Endothelial cell of umbilical vein (primary cell): Measurements from ENCODE around the gene TM9SF4. TPM values are rescaled to one million over a fixed set of nuclear protein-coding genes. Genes with fewer than 3 reads are reported as not detected.

Source experiments
- BruUV-seq: library from RNA; stranded (reverse); fragments of 400-500 nt; replicated peaks from 2 replicates; lab custom pipeline; 2021; lab: Mats Ljungman, UMichigan
- CTCF ChIA-PET: fragments of 300-600, 350-600 bp; sonication (Branson Sonifier 250); formaldehyde crosslinking; loops from one replicate; lab custom pipeline; 2021; ENCODE audit warnings: antibody characterized with exemption, inconsistent platforms; lab: Charles Lee
- POLR2A ChIA-PET: fragments of 300-600, 350-600 bp; sonication (Branson Sonifier 250); formaldehyde crosslinking; loops from one replicate; lab custom pipeline; 2021; ENCODE audit warnings: antibody characterized with exemption, inconsistent platforms; lab: Charles Lee
- DNase-seq: peaks from one replicate; pipeline ENCODE4 v3.0.0-alpha.2; 2011; ENCODE audit warnings: low read depth, low spot score
- FAIRE-seq: peaks from 2 replicates; lab custom pipeline; 2011; peaks lifted over from hg19 to GRCh38; lab: Jason Lieb, UNC
- H2AFZ ChIP-seq: 2 replicates; pipeline ENCODE4 v1.6.0; 2012; ENCODE audit warnings: low read depth, low read length, control low read depth, inconsistent platforms
- H3K27ac ChIP-seq: 2 replicates; pipeline ENCODE4 v1.5.1; 2011; ENCODE audit warnings: low read depth, mild to moderate bottlenecking, control low read depth, low read length, moderate library complexity; ENCODE audit not compliant: insufficient read depth
- H3K27me3 ChIP-seq, 2 experiments: 2 replicates each; pipeline versions ENCODE4 v1.6.0 to v1.6.1; 2011; ENCODE audit warnings: low read length in 2 of 2, mixed read lengths in 1 of 2; ENCODE audit not compliant: control insufficient read depth in 2 of 2, insufficient read depth in 2 of 2
- H3K36me3 ChIP-seq, 2 experiments: 2 replicates in 1 of 2; 3 replicates in 1 of 2; pipeline ENCODE4 v1.5.1; 2011; ENCODE audit warnings: low read length in 2 of 2, mild to moderate bottlenecking in 1 of 2, moderate library complexity in 1 of 2; ENCODE audit not compliant: control insufficient read depth in 2 of 2, insufficient read depth in 2 of 2; ENCODE audit errors: extremely low read depth in 1 of 2
- H3K4me1 ChIP-seq: 3 replicates; pipeline ENCODE4 v1.5.1; 2011; ENCODE audit warnings: mild to moderate bottlenecking, low read length; ENCODE audit not compliant: control insufficient read depth, insufficient read depth; ENCODE audit errors: extremely low read depth
- H3K4me2 ChIP-seq: 2 replicates; pipeline ENCODE4 v1.6.1; 2011; ENCODE audit warnings: low read length, control low read depth, mixed read lengths; ENCODE audit not compliant: insufficient read depth
- H3K4me3 ChIP-seq, 3 experiments: fragments of 200-600 bp in 1 of 3; sonication (generic), shearing (Covaris generic) in 1 of 3; replicated peaks in 1 of 3; 2 replicates each; pipeline ENCODE4 v1.5.1; 2011 to 2016; ENCODE audit warnings: control low read depth in 3 of 3, low read length in 3 of 3, mild to moderate bottlenecking in 2 of 3, inconsistent platforms in 1 of 3, low read depth in 1 of 3, moderate library complexity in 1 of 3; ENCODE audit not compliant: insufficient read depth in 1 of 3
- H3K79me2 ChIP-seq: 2 replicates; pipeline ENCODE4 v1.6.0; 2012; ENCODE audit warnings: low read length, inconsistent platforms; ENCODE audit not compliant: control insufficient read depth, insufficient read depth
- H3K9ac ChIP-seq: replicated peaks from 2 replicates; pipeline ENCODE3; 2011; ENCODE audit warnings: low read length, control low read depth; ENCODE audit not compliant: insufficient read depth; ENCODE audit errors: extremely low read depth
- H3K9me1 ChIP-seq: replicated peaks from 3 replicates; pipeline ENCODE4 v1.6.0; 2011; ENCODE audit warnings: mild to moderate bottlenecking, low read length; ENCODE audit not compliant: control insufficient read depth, insufficient read depth; ENCODE audit errors: extremely low read depth
- H3K9me3 ChIP-seq: replicated peaks from 2 replicates; pipeline ENCODE4 v1.5.1; 2012; ENCODE audit warnings: low read length, inconsistent platforms; ENCODE audit not compliant: control insufficient read depth, insufficient read depth
- H4K20me1 ChIP-seq: replicated peaks from 2 replicates; pipeline ENCODE3; 2011; ENCODE audit warnings: mild to moderate bottlenecking, low read length; ENCODE audit not compliant: control insufficient read depth, insufficient read depth; ENCODE audit errors: extremely low read depth
- CTCF ChIP-seq, 2 donors: IDR thresholded peaks; 1 replicate in 1 of 2; 2 replicates in 1 of 2; pipeline ENCODE4 v1.5.1; 2011; ENCODE audit warnings: low read length in 2 of 2, mild to moderate bottlenecking in 2 of 2, moderate library complexity in 2 of 2, control low read depth in 1 of 2, inconsistent platforms in 1 of 2, low read depth in 1 of 2; ENCODE audit not compliant: insufficient read depth in 1 of 2; ENCODE audit errors: extremely low read depth in 1 of 2
- EZH2 ChIP-seq: IDR thresholded peaks from 2 replicates; pipeline ENCODE4 v1.6.1; 2012; ENCODE audit warnings: borderline replicate concordance, low read depth, mild to moderate bottlenecking, moderate library complexity, low read length, inconsistent platforms; ENCODE audit not compliant: severe bottlenecking
- FOS ChIP-seq: IDR thresholded peaks from 2 replicates; pipeline ENCODE4 v1.6.1; 2011; ENCODE audit warnings: mild to moderate bottlenecking, low read length, moderate library complexity, borderline replicate concordance; ENCODE audit not compliant: insufficient read depth
- GATA2 ChIP-seq: IDR thresholded peaks from 2 replicates; pipeline ENCODE4 v1.7.0; 2011; ENCODE audit warnings: low read depth, mild to moderate bottlenecking, moderate library complexity, mixed read lengths, low read length; ENCODE audit not compliant: insufficient read length, insufficient read depth
- JUN ChIP-seq: IDR thresholded peaks from 2 replicates; pipeline ENCODE4 v1.6.1; 2011; ENCODE audit warnings: borderline replicate concordance, low read depth; ENCODE audit not compliant: insufficient read length, insufficient read depth
- MAX ChIP-seq: IDR thresholded peaks from 2 replicates; pipeline ENCODE4 v1.6.1; 2011; ENCODE audit not compliant: insufficient read depth, insufficient read length
- MYC ChIP-seq: IDR thresholded peaks from one replicate; pipeline ENCODE4 v1.6.1; 2011; ENCODE audit warnings: mild to moderate bottlenecking, low read depth, low read length
- POLR2A ChIP-seq: IDR thresholded peaks from 2 replicates; pipeline ENCODE4 v1.6.1; 2012; ENCODE audit warnings: low read depth, mild to moderate bottlenecking, control low read depth, low read length
- POLR2AphosphoS5 ChIP-seq: IDR thresholded peaks from 2 replicates; pipeline ENCODE4 v1.6.1; 2012; ENCODE audit warnings: low read depth, mild to moderate bottlenecking, control low read depth, low read length, moderate library complexity; ENCODE audit not compliant: insufficient read depth
- dilution Hi-C: fragments of 300-500 bp; cut with MboI; formaldehyde crosslinking; loops from one replicate; pipeline ENCODE4 v1.15.0; 2019; ENCODE audit warnings: low sequenced_read_pairs; ENCODE audit not compliant: extremely low pct_ligation_motif_present
- intact Hi-C: fragments of 100-400 bp; cut with micrococcal nuclease; formaldehyde crosslinking; loops from one replicate; pipeline ENCODE4 v1.10.0; 2022
- polyA plus RNA-seq, 4 experiments: library from polyadenylated mRNA; depleted of rRNA in 3 of 4; stranded (reverse) in 3 of 4; unstranded in 1 of 4; fragments of >200 nt; gene quantifications; 2 replicates each; pipeline versions ENCODE4 v1.2.1 to v1.2.3, GENCODE V29; 2011 to 2012; ENCODE audit warnings: missing spikeins in 1 of 4
- total RNA-seq: library from RNA; stranded (reverse); gene quantifications from 2 replicates; pipeline ENCODE4 v1.2.3, GENCODE V29; 2021

The TM9SF4 gene
- total and polyA plus RNA-seq, 2 donors (not counting 3 experiments of a cell fraction or from before 2014, with no cell fraction given), result 46.4 to 61.9 TPM

- BruUV-seq, result no TSS peak
- intact Hi-C loops, result loop anchor here (10.0 kb wide), 1 partner anchor 279 kb away; no protein-coding TSS in a partner anchor
Measured at GRCh38 chr20:32165836-32166545, 56.5 kb downstream of the TM9SF4 start.

More at GRCh38 chr20:32165836-32166545, 56.5 kb downstream of the TM9SF4 start:
- Histone ChIP-seq H3K9ac (no peak overlapping the region), H2AFZ (no peak overlapping the region), H3K9me1 (no peaks in the 10 kb centered on the region), H3K4me1 (no peaks in the 10 kb centered on the region), H3K9me3 (no peaks in the 10 kb centered on the region), H3K4me2 (no peak overlapping the region), H3K4me3 (no peak overlapping the region), H3K36me3 (peaks cover 9 to 27% of the 10 kb centered on the region in 2 experiments), H3K27ac (no peak overlapping the region), H4K20me1 (no peaks in the 10 kb centered on the region), H3K27me3 (no peaks in the 10 kb centered on the region), H3K79me2 (no peaks in the 10 kb centered on the region)
- DNase-seq (no peak), FAIRE-seq (no peak)
- ChIA-PET POLR2A (no interaction called here), CTCF (no interaction called here)
- no peak for TF ChIP-seq MYC
- no peak for TF ChIP-seq JUN
- no peak for TF ChIP-seq POLR2AphosphoS5
- no peak for TF ChIP-seq EZH2
- no peak for TF ChIP-seq CTCF (IDR thresholded peaks at IDR 0.05; ENCODE audit: extremely low read depth in 1 of 2, insufficient read depth in 1 of 2, low read depth in 1 of 2, low read length in 2 of 2)
- TF ChIP-seq MAX, result no peak
- TF ChIP-seq POLR2A, result no peak
- TF ChIP-seq GATA2, result no peak
- TF ChIP-seq FOS, result no peak
- dilution Hi-C loops, result no loop called here
